Fibroblast of lung (primary cell): ENCODE results near the gene OSTN.

Source experiments
- EZH2 ChIP-seq: IDR thresholded peaks from 2 replicates; pipeline ENCODE4 v1.5.1; 2012; ENCODE audit warnings: low read length, control low read depth, mild to moderate bottlenecking; ENCODE audit errors: missing control alignments
- TF ChIP-seq, protein P1 (sequence below), 2 donors: IDR thresholded peaks in 1 of 2; conservative IDR thresholded peaks in 1 of 2; 1 replicate in 1 of 2; 2 replicates in 1 of 2; pipeline ENCODE4 v1.5.1; 2011 to 2012; ENCODE audit warnings: low read length in 2 of 2, control low read depth in 1 of 2, inconsistent platforms in 1 of 2, low read depth in 1 of 2, mild to moderate bottlenecking in 1 of 2

GRCh38 chr3:191300422-191300821, 101.4 kb downstream of the OSTN start:
- TF ChIP-seq, protein P1, sequence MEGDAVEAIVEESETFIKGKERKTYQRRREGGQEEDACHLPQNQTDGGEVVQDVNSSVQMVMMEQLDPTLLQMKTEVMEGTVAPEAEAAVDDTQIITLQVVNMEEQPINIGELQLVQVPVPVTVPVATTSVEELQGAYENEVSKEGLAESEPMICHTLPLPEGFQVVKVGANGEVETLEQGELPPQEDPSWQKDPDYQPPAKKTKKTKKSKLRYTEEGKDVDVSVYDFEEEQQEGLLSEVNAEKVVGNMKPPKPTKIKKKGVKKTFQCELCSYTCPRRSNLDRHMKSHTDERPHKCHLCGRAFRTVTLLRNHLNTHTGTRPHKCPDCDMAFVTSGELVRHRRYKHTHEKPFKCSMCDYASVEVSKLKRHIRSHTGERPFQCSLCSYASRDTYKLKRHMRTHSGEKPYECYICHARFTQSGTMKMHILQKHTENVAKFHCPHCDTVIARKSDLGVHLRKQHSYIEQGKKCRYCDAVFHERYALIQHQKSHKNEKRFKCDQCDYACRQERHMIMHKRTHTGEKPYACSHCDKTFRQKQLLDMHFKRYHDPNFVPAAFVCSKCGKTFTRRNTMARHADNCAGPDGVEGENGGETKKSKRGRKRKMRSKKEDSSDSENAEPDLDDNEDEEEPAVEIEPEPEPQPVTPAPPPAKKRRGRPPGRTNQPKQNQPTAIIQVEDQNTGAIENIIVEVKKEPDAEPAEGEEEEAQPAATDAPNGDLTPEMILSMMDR (conservative IDR thresholded peaks at IDR 0.05 in 1 of 2, IDR thresholded peaks at IDR 0.05 in 1 of 2; ENCODE audit: low read depth in 1 of 2, low read length in 2 of 2) = no peak
- TF ChIP-seq EZH2 = no peak
